Trophoblast cell (in vitro differentiated cells and primary cell): Measurements from ENCODE around the gene ART4.
A peak's percentile ranks its signal among the peaks of the same experiment; 100 is the strongest.

Experiments
- DNase-seq, 2 donors: peaks; one replicate each; pipeline ENCODE4 v3.0.0-alpha.2; 2016
- H2AFZ ChIP-seq: 2 replicates; pipeline ENCODE4 v1.6.1; 2013; ENCODE audit warnings: low read length, moderate library complexity, mild to moderate bottlenecking; ENCODE audit not compliant: insufficient read depth, poor library complexity
- H2AK5ac ChIP-seq: 2 replicates; pipeline ENCODE4 v1.6.1; 2013; ENCODE audit warnings: mild to moderate bottlenecking, low read length
- H2BK120ac ChIP-seq: 2 replicates; pipeline ENCODE4 v1.6.1; 2013; ENCODE audit warnings: low read length, mild to moderate bottlenecking, moderate library complexity; ENCODE audit not compliant: insufficient read depth, poor library complexity
- H2BK12ac ChIP-seq: 2 replicates; pipeline ENCODE4 v1.6.1; 2013; ENCODE audit warnings: mild to moderate bottlenecking, low read length, moderate library complexity
- H2BK5ac ChIP-seq: 2 replicates; pipeline ENCODE4 v1.6.1; 2013; ENCODE audit warnings: low read length, low read depth, moderate library complexity, mild to moderate bottlenecking; ENCODE audit not compliant: poor library complexity
- H3K14ac ChIP-seq: 2 replicates; pipeline ENCODE4 v1.6.1; 2013; ENCODE audit warnings: mild to moderate bottlenecking, low read length
- H3K18ac ChIP-seq: 2 replicates; pipeline ENCODE4 v1.6.1; 2013; ENCODE audit warnings: mild to moderate bottlenecking, low read length
- H3K23ac ChIP-seq: 2 replicates; pipeline ENCODE4 v1.6.1; 2013; ENCODE audit warnings: low read length
- H3K27ac ChIP-seq: 2 replicates; pipeline ENCODE4 v1.5.1; 2013; ENCODE audit warnings: low read depth, mild to moderate bottlenecking, inconsistent platforms, low read length, moderate library complexity
- H3K27me3 ChIP-seq: 2 replicates; pipeline ENCODE4 v1.6.1; 2013; ENCODE audit warnings: inconsistent platforms, mild to moderate bottlenecking, low read length, moderate library complexity; ENCODE audit not compliant: insufficient read depth
- H3K36me3 ChIP-seq, 2 experiments: 1 replicate in 1 of 2; 2 replicates in 1 of 2; pipeline ENCODE4 v1.6.1; 2013; ENCODE audit warnings: low read length in 2 of 2, mild to moderate bottlenecking in 2 of 2, moderate library complexity in 1 of 2; ENCODE audit not compliant: insufficient read depth in 2 of 2, control insufficient read depth in 1 of 2
- H3K4ac ChIP-seq: 2 replicates; pipeline ENCODE4 v1.6.1; 2013; ENCODE audit warnings: low read depth, mild to moderate bottlenecking, low read length, moderate library complexity
- H3K4me1 ChIP-seq, 2 experiments: 1 replicate in 1 of 2; 2 replicates in 1 of 2; pipeline ENCODE4 v1.6.1; 2013; ENCODE audit warnings: low read length in 2 of 2, mild to moderate bottlenecking in 2 of 2, moderate library complexity in 1 of 2; ENCODE audit not compliant: insufficient read depth in 2 of 2, control insufficient read depth in 1 of 2
- H3K4me2 ChIP-seq: 2 replicates; pipeline ENCODE4 v1.6.1; 2013; ENCODE audit warnings: inconsistent platforms, mild to moderate bottlenecking, low read length, moderate library complexity
- H3K4me3 ChIP-seq: 2 replicates; pipeline ENCODE4 v1.5.1; 2013; ENCODE audit warnings: mild to moderate bottlenecking, low read depth, low read length, inconsistent platforms
- H3K79me1 ChIP-seq: one replicate; pipeline ENCODE4 v1.6.1; 2013; ENCODE audit warnings: low read length
- H3K79me2 ChIP-seq: 2 replicates; pipeline ENCODE4 v1.6.1; 2013; ENCODE audit warnings: low read length, mild to moderate bottlenecking; ENCODE audit not compliant: control insufficient read depth, insufficient read depth, poor library complexity
- H3K9ac ChIP-seq: 2 replicates; pipeline ENCODE4 v1.6.1; 2013; ENCODE audit warnings: mild to moderate bottlenecking, low read length
- H3K9me3 ChIP-seq: 2 replicates; pipeline ENCODE4 v1.6.1; 2013; ENCODE audit warnings: low read depth, mild to moderate bottlenecking, control low read depth, inconsistent platforms, low read length; ENCODE audit not compliant: insufficient read depth
- H4K12ac ChIP-seq: 2 replicates; pipeline ENCODE4 v1.6.1; 2013; ENCODE audit warnings: low read depth, mild to moderate bottlenecking, low read length, moderate library complexity
- H4K8ac ChIP-seq: 2 replicates; pipeline ENCODE4 v1.6.1; 2013; ENCODE audit warnings: low read depth, mild to moderate bottlenecking, low read length, moderate library complexity
- H4K91ac ChIP-seq: one replicate; pipeline ENCODE4 v1.6.1; 2013; ENCODE audit warnings: low read depth, mild to moderate bottlenecking, low read length, moderate library complexity
- WGBS: extraction: QIAGEN DNeasy Blood & Tissue Kit; methylation state at CpG from one replicate; pipeline ENCODE4 v1.1.7; 2013; ENCODE audit warnings: missing lambda C conversion rate; ENCODE audit not compliant: insufficient read length, insufficient coverage; ENCODE audit errors: extremely low coverage; 5-methylcytosine and 5-hydroxymethylcytosine counted together

Gene ART4

DNA sequence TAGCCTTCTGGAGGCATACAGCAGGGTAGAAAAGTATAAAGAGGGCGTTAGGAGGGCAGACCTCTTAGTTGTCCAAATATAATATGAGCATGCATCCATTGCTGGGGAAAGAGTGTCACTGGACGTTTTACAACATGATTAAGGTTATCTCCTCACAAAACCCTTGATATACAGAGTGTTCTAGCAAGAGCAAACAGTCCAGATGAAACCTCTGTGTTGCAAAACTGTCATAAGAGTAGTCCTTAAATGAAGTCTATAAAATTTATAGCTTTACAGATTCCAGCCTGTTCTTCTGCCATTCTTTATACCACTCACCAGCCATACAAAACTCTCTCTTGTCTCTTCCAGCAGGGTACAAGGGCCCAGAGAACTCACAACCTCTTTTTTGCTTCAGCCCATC, 61.8 kb downstream of the ART4 start:
- Histone ChIP-seq H3K27ac (no peak overlapping the region), H2BK120ac (no peak overlapping the region), H3K9me3 (no peaks in the 10 kb centered on the region), H2AFZ (no peak overlapping the region), H3K4me2 (no peak overlapping the region), H3K79me1 (peaks cover 2% of the 10 kb centered on the region), H3K18ac (no peak overlapping the region), H2BK5ac (no peak overlapping the region), H2AK5ac (no peak overlapping the region), H4K8ac (no peak overlapping the region), H3K4me1 (peaks cover 2 to 4% of the 10 kb centered on the region in 2 experiments), H3K36me3 (peaks cover 2% of the 10 kb centered on the region in 2 experiments), H3K4me3 (no peak overlapping the region), H3K79me2 (no peaks in the 10 kb centered on the region), H4K12ac (no peak overlapping the region), H2BK12ac (no peak overlapping the region), H3K9ac (no peak overlapping the region), H3K14ac (no peak overlapping the region), H3K27me3 (no peaks in the 10 kb centered on the region), H3K23ac (no peak overlapping the region), H3K4ac (no peak overlapping the region), H4K91ac (no peak overlapping the region)
- DNase-seq: no peak
- WGBS: no CpG with 5 or more reads among the region's 2 CpGs

DNA sequence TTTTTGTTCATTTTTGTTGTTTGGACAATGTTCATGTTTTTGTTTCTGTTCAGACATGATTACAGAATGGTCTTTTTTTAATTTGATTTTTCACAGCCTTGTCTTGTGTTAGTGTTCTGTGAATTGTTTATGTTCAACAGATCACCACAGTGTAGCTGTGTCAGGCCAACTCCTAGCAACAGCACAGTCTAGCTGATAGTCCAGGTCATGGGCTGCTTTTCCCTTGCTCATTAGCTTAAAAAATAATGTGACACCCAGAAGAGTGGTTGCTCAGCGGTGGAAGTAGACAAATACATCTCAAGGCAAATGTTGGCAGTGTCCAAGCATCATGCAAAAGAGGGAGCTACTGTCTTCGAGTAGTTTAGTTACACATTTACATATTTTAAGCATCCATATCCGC, 62.5 kb downstream of the ART4 start:
- Histone ChIP-seq H3K4me1 (peaks cover 2 to 8% of the 10 kb centered on the region in 2 experiments), H3K9ac (no peak overlapping the region), H3K4me2 (no peak overlapping the region), H2AFZ (no peak overlapping the region), H3K4me3 (no peak overlapping the region), H2AK5ac (no peak overlapping the region), H3K23ac (no peak overlapping the region), H3K4ac (no peak overlapping the region), H3K36me3 (peaks cover 2% of the 10 kb centered on the region in 2 experiments), H4K91ac (no peak overlapping the region), H2BK12ac (no peak overlapping the region), H2BK5ac (no peak overlapping the region), H3K27me3 (no peaks in the 10 kb centered on the region), H3K18ac (no peak overlapping the region), H3K79me1 (peaks cover 5% of the 10 kb centered on the region), H3K14ac (no peak overlapping the region), H2BK120ac (no peak overlapping the region), H3K9me3 (no peaks in the 10 kb centered on the region), H4K12ac (no peak overlapping the region), H3K27ac (no peak overlapping the region), H3K79me2 (no peaks in the 10 kb centered on the region), H4K8ac (no peak overlapping the region)
- WGBS: no CpG with 5 or more reads among the region's 3 CpGs
- no peak for DNase-seq

GRCh38 chr12:14779834-14780233, 63.5 kb downstream of the ART4 start:
- Histone ChIP-seq H3K14ac (no peak overlapping the region), H3K4me3 (no peak overlapping the region), H3K36me3 (no peaks in the 10 kb centered on the region), H2BK12ac (no peak overlapping the region), H3K27me3 (no peaks in the 10 kb centered on the region), H3K4ac (no peak overlapping the region), H3K9ac (no peak overlapping the region), H3K4me1 (peaks cover 2 to 8% of the 10 kb centered on the region in 2 experiments), H4K8ac (no peak overlapping the region), H3K4me2 (no peak overlapping the region), H2AFZ (no peak overlapping the region), H3K79me2 (peaks cover 5% of the 10 kb centered on the region), H3K18ac (no peak overlapping the region), H3K23ac (no peak overlapping the region), H3K79me1 (peaks cover 9% of the 10 kb centered on the region), H4K12ac (no peak overlapping the region), H4K91ac (no peak overlapping the region), H2BK5ac (no peak overlapping the region), H2BK120ac (no peak overlapping the region), H3K9me3 (no peaks in the 10 kb centered on the region), H2AK5ac (no peak overlapping the region), H3K27ac (no peak overlapping the region)
- DNase-seq: no peak
- no CpG with 5 or more reads among the region's 2 CpGs for WGBS

DNA sequence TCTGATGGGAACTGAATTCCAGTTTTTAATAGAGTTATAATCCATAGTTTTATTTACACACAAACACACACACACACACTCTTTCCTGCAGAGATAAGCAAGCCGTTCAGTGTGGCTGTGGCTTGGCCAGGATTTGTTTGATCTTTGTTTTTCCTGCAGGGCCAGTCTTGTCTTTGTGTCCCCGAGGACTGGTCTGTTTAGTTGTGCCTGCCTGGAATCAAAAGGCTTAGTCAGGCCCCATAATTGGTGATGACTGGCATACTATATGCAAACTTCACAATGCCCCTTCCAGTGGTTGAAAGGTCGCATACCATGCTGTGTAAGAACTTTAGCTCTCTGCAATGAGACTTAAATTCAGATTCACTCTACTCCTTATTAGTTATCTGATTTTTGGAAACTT, 66.1 kb downstream of the ART4 start:
- H3K9ac ChIP-seq: no peak overlapping the region
- WGBS: no CpG with 5 or more reads among the region's 3 CpGs
- H4K12ac ChIP-seq: no peak overlapping the region
- H2BK120ac ChIP-seq: no peak overlapping the region
- no peak overlapping the region for H3K18ac ChIP-seq
- H3K14ac ChIP-seq: no peak overlapping the region
- no peak overlapping the region for H2AFZ ChIP-seq
- no peak overlapping the region for H2BK12ac ChIP-seq
- H3K4me2 ChIP-seq: no peak overlapping the region
- H3K9me3 ChIP-seq: peaks cover 3% of the 10 kb centered on the region
- H2BK5ac ChIP-seq: no peak overlapping the region
- H3K4me1 ChIP-seq: peaks cover 2 to 8% of the 10 kb centered on the region in 2 experiments
- no peak overlapping the region for H4K8ac ChIP-seq
- peaks cover 11% of the 10 kb centered on the region for H3K79me2 ChIP-seq
- H3K36me3 ChIP-seq: no peaks in the 10 kb centered on the region
- H3K4me3 ChIP-seq: no peak overlapping the region
- H3K27me3 ChIP-seq: no peaks in the 10 kb centered on the region
- peak overlapping the region; percentile 40 for H3K27ac ChIP-seq
- H3K23ac ChIP-seq: no peak overlapping the region
- DNase-seq: peak; percentile 12 to 38
- H4K91ac ChIP-seq: no peak overlapping the region
- no peak overlapping the region for H3K4ac ChIP-seq
- H3K79me1 ChIP-seq: peaks cover 18% of the 10 kb centered on the region
- no peak overlapping the region for H2AK5ac ChIP-seq
